Measurements from ENCODE around the gene KRABD2.

DNA sequence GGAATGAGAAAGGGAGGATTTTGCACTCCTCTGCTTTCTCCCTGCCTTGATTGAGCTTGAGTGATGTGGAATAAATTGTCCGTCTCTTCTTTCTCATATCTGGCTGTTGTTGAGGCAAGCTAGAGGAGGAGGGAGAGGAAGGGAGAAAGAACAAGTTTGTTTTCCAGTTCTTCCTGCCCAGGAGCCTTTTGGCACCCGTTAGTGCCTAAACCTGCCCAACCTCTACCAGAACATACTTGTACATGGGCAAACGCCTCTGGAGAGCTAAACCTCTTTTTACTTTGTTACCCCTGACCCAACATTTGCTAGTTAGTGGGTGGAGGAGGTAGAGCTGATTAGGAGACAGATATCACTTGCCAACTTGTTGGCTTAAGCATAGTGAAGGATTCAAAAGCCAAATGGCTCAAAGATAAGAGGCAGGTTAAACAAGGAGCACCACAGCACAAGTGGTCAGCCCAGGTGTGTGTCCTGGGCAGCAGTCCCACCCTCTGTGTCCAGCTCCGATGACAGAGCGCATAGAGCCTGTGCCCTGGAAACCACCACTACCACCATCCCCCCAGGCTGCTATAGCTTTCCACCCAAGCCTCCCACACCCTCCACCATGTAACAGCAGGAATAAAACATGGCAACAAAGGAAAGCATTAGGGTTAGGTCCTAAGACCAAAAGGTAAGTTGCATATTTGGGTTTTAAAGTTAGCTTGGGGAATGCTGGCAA, 30.4 kb downstream of the KRABD2 start:
- TF ChIP-seq CTCF (conservative IDR thresholded peaks at IDR 0.05 in 1 of 2, IDR thresholded peaks at IDR 0.05 in 1 of 2; ENCODE audit: extremely low read depth in 1 of 2, insufficient read depth in 1 of 2, low read depth in 1 of 2, low read length in 2 of 2): no peak
- TF ChIP-seq EZH2 (IDR thresholded peaks at IDR 0.05; ENCODE audit: borderline replicate concordance, low read length): no peak

All from mammary epithelial cell (primary cell).